Right cardiac atrium (tissue), 5 donors: ENCODE results near the gene TGFBR1. TPM values are rescaled to one million over a fixed set of nuclear protein-coding genes. Genes with fewer than 3 reads are reported as not detected.

ENCODE experiments used
- ATAC-seq, 2 donors: fragments of 200-7000 bp; cut with Tn5 transposase; one replicate each; pipeline versions ENCODE4 v1.8.0 to v1.9.1; 2020; ENCODE audit warnings: moderate library complexity in 2 of 2, mild to moderate bottlenecking in 1 of 2
- DNase-seq, 3 donors: peaks; one replicate each; pipeline ENCODE4 v3.0.0-alpha.2; 2020
- H3K27ac ChIP-seq: one replicate; pipeline ENCODE4 v1.5.1; 2013; ENCODE audit warnings: mild to moderate bottlenecking, low read length, control low read depth, moderate library complexity
- H3K27me3 ChIP-seq: one replicate; pipeline ENCODE4 v1.6.1; 2013; ENCODE audit not compliant: control insufficient read depth, insufficient read depth
- H3K4me1 ChIP-seq: one replicate; pipeline ENCODE4 v1.6.1; 2013; ENCODE audit warnings: low read length; ENCODE audit not compliant: control insufficient read depth, insufficient read depth
- H3K4me3 ChIP-seq: one replicate; pipeline ENCODE4 v1.5.1; 2013; ENCODE audit warnings: low read length, control low read depth
- H3K9me3 ChIP-seq: one replicate; pipeline ENCODE4 v1.6.1; 2013; ENCODE audit warnings: low read length; ENCODE audit not compliant: control insufficient read depth
- WGBS: extraction: QIAGEN DNeasy Blood & Tissue Kit; methylation state at CpG from one replicate; pipeline ENCODE4 v1.1.7; 2013; 5-methylcytosine and 5-hydroxymethylcytosine counted together
- intact Hi-C, 4 donors: fragments of 100-400 bp; cut with DNase I; formaldehyde crosslinking; loops; one replicate each; pipeline versions ENCODE4 v1.11.0 to v1.14.0; 2022 to 2023
- polyA plus RNA-seq: library from polyadenylated mRNA; stranded (reverse); fragments of 200-250 nt; gene quantifications from one replicate; pipeline ENCODE4 v1.2.3, GENCODE V29; 2013
- total RNA-seq, 4 donors: library from RNA; stranded (reverse); fragmentation: NEBNext Ultra II Directional; extraction: Animal tissue kit (Norgen Biotek cat#: 25700); gene quantifications; one replicate each; pipeline ENCODE4 v1.2.1, GENCODE V29; 2021
- donor health status: healthy with polysubstance abuse.
- donor health status: DM: no; HTN: yes; CAD: no.
- donor health status: DM: no; HTN: no; CAD: no.
- donor health status: DM: no; HTN: yes; CAD: no; lungs with severe emphysema.
- donor health status: DM: yes; HTN: yes; CAD: no.

The TGFBR1 gene
- total and polyA plus RNA-seq, 5 donors = 4.3 to 25.8 (median 14.5) TPM

- Histone ChIP-seq H3K27me3 (no peaks in the 10 kb centered on the region), H3K9me3 (no peaks in the 10 kb centered on the region), H3K4me1 (no peaks in the 10 kb centered on the region), H3K4me3 (no peak overlapping the region), H3K27ac (no peak overlapping the region)
- 77% methylated on average over 3 of the region's 3 CpGs for WGBS
- ATAC-seq (no peak), DNase-seq (no peak)
- intact Hi-C loops = no loop called here
Observed at GRCh38 chr9:99154356-99154755, 49.4 kb downstream of the TGFBR1 start.

GRCh38 chr9:99155736-99156135, 50.8 kb downstream of the TGFBR1 start:
- no peaks in the 10 kb centered on the region for H3K9me3 ChIP-seq
- H3K27ac ChIP-seq = no peak overlapping the region
- no peaks in the 10 kb centered on the region for H3K4me1 ChIP-seq
- no peaks in the 10 kb centered on the region for H3K27me3 ChIP-seq
- ATAC-seq (no peak), DNase-seq (no peak)
- intact Hi-C loops = no loop called here
- H3K4me3 ChIP-seq = no peak overlapping the region
- 52% methylated on average over 2 of the region's 2 CpGs for WGBS

- ATAC-seq = no peak
- H3K27ac ChIP-seq = no peak overlapping the region
- 61% methylated on average over 4 of the region's 4 CpGs for WGBS
- DNase-seq = no peak
- intact Hi-C loops = no loop called here
- no peaks in the 10 kb centered on the region for H3K9me3 ChIP-seq
- no peaks in the 10 kb centered on the region for H3K27me3 ChIP-seq
- no peak overlapping the region for H3K4me3 ChIP-seq
- H3K4me1 ChIP-seq = no peaks in the 10 kb centered on the region
Observed at GRCh38 chr9:99158629-99159028, 53.7 kb downstream of the TGFBR1 start.

GRCh38 chr9:99160173-99160572, 55.3 kb downstream of the TGFBR1 start:
- WGBS = 90% methylated on average over 6 of the region's 6 CpGs
- Histone ChIP-seq H3K27ac (no peak overlapping the region), H3K4me3 (no peak overlapping the region), H3K9me3 (no peaks in the 10 kb centered on the region), H3K27me3 (no peaks in the 10 kb centered on the region), H3K4me1 (no peaks in the 10 kb centered on the region)
- intact Hi-C loops = loop anchor here in 2 of 4 donors (10.0 kb wide), 2 partner anchors 1165 to 1435 kb away; no protein-coding TSS in a partner anchor
- DNase-seq (no peak), ATAC-seq (no peak)

GRCh38 chr9:99162759-99163364, 57.9 kb downstream of the TGFBR1 start:
- Histone ChIP-seq H3K4me3 (no peak overlapping the region), H3K27ac (no peak overlapping the region), H3K4me1 (no peaks in the 10 kb centered on the region), H3K9me3 (no peaks in the 10 kb centered on the region), H3K27me3 (no peaks in the 10 kb centered on the region)
- no peak for DNase-seq
- intact Hi-C loops = loop anchor here in 2 of 4 donors (10.0 kb wide), 2 partner anchors 1162 to 1432 kb away; no protein-coding TSS in a partner anchor
- 28% methylated on average over 3 of the region's 3 CpGs for WGBS
- no peak for ATAC-seq

- intact Hi-C loops = loop anchor here in 2 of 4 donors (10.0 kb wide), 2 partner anchors 1159 to 1429 kb away; no protein-coding TSS in a partner anchor
- H3K4me1 ChIP-seq = no peaks in the 10 kb centered on the region
- H3K27me3 ChIP-seq = no peaks in the 10 kb centered on the region
- 91% methylated on average over 2 of the region's 2 CpGs for WGBS
- DNase-seq (no peak), ATAC-seq (no peak)
- no peaks in the 10 kb centered on the region for H3K9me3 ChIP-seq
- H3K4me3 ChIP-seq = no peak overlapping the region
- no peak overlapping the region for H3K27ac ChIP-seq
Observed at GRCh38 chr9:99166149-99166548, 61.2 kb downstream of the TGFBR1 start.

GRCh38 chr9:99167119-99167518, 62.2 kb downstream of the TGFBR1 start:
- intact Hi-C loops = loop anchor here in 2 of 4 donors (10.0 kb wide), 2 partner anchors 1158 to 1428 kb away; no protein-coding TSS in a partner anchor
- no peak for DNase-seq
- H3K4me1 ChIP-seq = no peaks in the 10 kb centered on the region
- H3K27ac ChIP-seq = no peak overlapping the region
- ATAC-seq = no peak
- H3K9me3 ChIP-seq = no peaks in the 10 kb centered on the region
- no peak overlapping the region for H3K4me3 ChIP-seq
- H3K27me3 ChIP-seq = no peaks in the 10 kb centered on the region
- 73% methylated on average over 4 of the region's 4 CpGs for WGBS

- H3K4me3 ChIP-seq = no peak overlapping the region
- intact Hi-C loops = loop anchor here in 2 of 4 donors (10.0 kb wide), 2 partner anchors 1157 to 1427 kb away; no protein-coding TSS in a partner anchor
- H3K4me1 ChIP-seq = no peaks in the 10 kb centered on the region
- H3K27me3 ChIP-seq = no peaks in the 10 kb centered on the region
- no peak for DNase-seq
- H3K27ac ChIP-seq = no peak overlapping the region
- no peak for ATAC-seq
- no peaks in the 10 kb centered on the region for H3K9me3 ChIP-seq
- WGBS = 74% methylated on average over 3 of the region's 3 CpGs
Observed at GRCh38 chr9:99167694-99168093, 62.8 kb downstream of the TGFBR1 start.

- ATAC-seq = no peak
- no peak overlapping the region for H3K27ac ChIP-seq
- no peak for DNase-seq
- no peak overlapping the region for H3K4me3 ChIP-seq
- intact Hi-C loops = loop anchor here in 2 of 4 donors (10.0 kb wide), 2 partner anchors 1156 to 1426 kb away; no protein-coding TSS in a partner anchor
- no peaks in the 10 kb centered on the region for H3K4me1 ChIP-seq
- 83% methylated on average over 2 of the region's 2 CpGs for WGBS
- no peaks in the 10 kb centered on the region for H3K9me3 ChIP-seq
- no peaks in the 10 kb centered on the region for H3K27me3 ChIP-seq
Observed at GRCh38 chr9:99169086-99169485, 64.2 kb downstream of the TGFBR1 start.

- peak in 1 of 2 donors; percentile 23 for ATAC-seq
- Histone ChIP-seq H3K9me3 (no peaks in the 10 kb centered on the region), H3K27me3 (no peaks in the 10 kb centered on the region), H3K4me3 (no peak overlapping the region), H3K27ac (no peak overlapping the region), H3K4me1 (no peaks in the 10 kb centered on the region)
- no peak for DNase-seq
- WGBS = 51% methylated on average over 10 of the region's 10 CpGs
- intact Hi-C loops = loop anchor here in 2 of 4 donors (10.0 kb wide), 2 partner anchors 1155 to 1425 kb away; no protein-coding TSS in a partner anchor
Observed at GRCh38 chr9:99169982-99170761, 65.3 kb downstream of the TGFBR1 start.
